Hematopoietic multipotent progenitor cell treated with erythropoietin and hydrocortisone succinate and interleukin-3 and kit ligand, for 15 days (in vitro differentiated cells): ENCODE results near the gene SOS1.
"Not testable (repeated sequence)": the region's sequence is repeated elsewhere in the genome, so short reads cannot be mapped to it uniquely, and the experiment has no call there.

ENCODE experiments used
- DNase-seq: peaks from one replicate; pipeline ENCODE4 v3.0.0-alpha.2; 2015; ENCODE audit warnings: low spot score

The SOS1 gene

GRCh38 chr2:39099870-39100728, 20.8 kb downstream of the SOS1 start:
- DNase-seq, result no peak

GRCh38 chr2:39099310-39099869, 21.5 kb downstream of the SOS1 start:
- no peak for DNase-seq

GRCh38 chr2:39095624-39096023, 25.2 kb downstream of the SOS1 start:
- DNase-seq, result no peak

- DNase-seq, result no peak
Observed at GRCh38 chr2:39094717-39095363, 26.0 kb downstream of the SOS1 start.

- no peak for DNase-seq
Observed at GRCh38 chr2:39093218-39093898, 27.5 kb downstream of the SOS1 start.

GRCh38 chr2:39091543-39091942, 29.3 kb downstream of the SOS1 start:
- no peak for DNase-seq

- no peak for DNase-seq
Observed at GRCh38 chr2:39091063-39091462, 29.8 kb downstream of the SOS1 start.

- no peak for DNase-seq
Observed at GRCh38 chr2:39080152-39080551, 40.7 kb downstream of the SOS1 start.

- no peak for DNase-seq
Observed at GRCh38 chr2:39069890-39070465, 50.9 kb downstream of the SOS1 start.

GRCh38 chr2:39069136-39069515, 51.7 kb downstream of the SOS1 start:
- DNase-seq, result peak; percentile 27

GRCh38 chr2:39068299-39069135, 52.3 kb downstream of the SOS1 start:
- no peak for DNase-seq

- DNase-seq, result no peak
Observed at GRCh38 chr2:39065616-39066015, 55.2 kb downstream of the SOS1 start.

GRCh38 chr2:39062320-39062719, 58.5 kb downstream of the SOS1 start:
- no peak for DNase-seq

GRCh38 chr2:39061280-39061679, 59.6 kb downstream of the SOS1 start:
- no peak for DNase-seq

GRCh38 chr2:39059366-39059952, 61.4 kb downstream of the SOS1 start:
- DNase-seq, result peak; percentile 87

- DNase-seq, result no peak
Observed at GRCh38 chr2:39058101-39058500, 62.8 kb downstream of the SOS1 start.

GRCh38 chr2:39052665-39053064, 68.2 kb downstream of the SOS1 start:
- DNase-seq, result not testable (repeated sequence)

- DNase-seq, result no peak
Observed at GRCh38 chr2:39050109-39050508, 70.7 kb downstream of the SOS1 start.

GRCh38 chr2:39039072-39039471, 81.8 kb downstream of the SOS1 start:
- no peak for DNase-seq

- no peak for DNase-seq
Observed at GRCh38 chr2:39033980-39034379, 86.9 kb downstream of the SOS1 start.

GRCh38 chr2:39027421-39027820, 93.4 kb downstream of the SOS1 start:
- DNase-seq, result no peak
